HepG2 (cell line): Measurements from ENCODE around the gene TEKT1.

Experiments
- AGO2 ChIP-seq: fragments of 200-400 bp; formaldehyde crosslinking; optimal IDR thresholded peaks from 2 replicates; pipeline ENCODE3; 2017; ENCODE audit warnings: mild to moderate bottlenecking, low read depth, low read length, moderate library complexity
- HNRNPK ChIP-seq: fragments of 200-400 bp; formaldehyde crosslinking; IDR thresholded peaks from 2 replicates; pipeline ENCODE4 v1.6.1; 2018; ENCODE audit warnings: low read length, low read depth, moderate library complexity, mild to moderate bottlenecking; ENCODE audit not compliant: poor library complexity, severe bottlenecking
- JUN ChIP-seq: sonication (generic); formaldehyde crosslinking; IDR thresholded peaks from 2 replicates; pipeline ENCODE4 v1.4.0; 2020; ENCODE audit warnings: mild to moderate bottlenecking, missing genetic modification reagents
- JUND ChIP-seq: sonication (generic); formaldehyde crosslinking; IDR thresholded peaks from 2 replicates; pipeline ENCODE4 v1.8.0; 2022; ENCODE audit warnings: mild to moderate bottlenecking, missing genetic modification reagents
- POLR2AphosphoS5 ChIP-seq: IDR thresholded peaks from 2 replicates; pipeline ENCODE4 v1.6.1; 2012; ENCODE audit warnings: low read depth, low read length
- ZNF530 ChIP-seq: sonication (generic); formaldehyde crosslinking; IDR thresholded peaks from 2 replicates; pipeline ENCODE4 v1.5.0; 2020; ENCODE audit warnings: low read depth, mild to moderate bottlenecking, missing genetic modification reagents
- TF ChIP-seq, protein P1 (sequence below): sonication (generic); formaldehyde crosslinking; IDR thresholded peaks from 2 replicates; pipeline ENCODE4 v1.4.0; 2020; ENCODE audit warnings: missing genetic modification reagents
- TF ChIP-seq, protein P2 (sequence below): sonication (generic); formaldehyde crosslinking; IDR thresholded peaks from 2 replicates; pipeline ENCODE4 v1.5.0; 2020; ENCODE audit warnings: mild to moderate bottlenecking, missing genetic modification reagents, moderate library complexity
- TF ChIP-seq, protein P3 (sequence below): sonication (generic); formaldehyde crosslinking; conservative IDR thresholded peaks from 2 replicates; pipeline ENCODE4 v1.5.0; 2020; ENCODE audit warnings: missing genetic modification reagents
- TF ChIP-seq, protein P4 (sequence below): sonication (generic); formaldehyde crosslinking; IDR thresholded peaks from 2 replicates; pipeline ENCODE4 v1.9.0; 2022; ENCODE audit warnings: missing genetic modification reagents, mild to moderate bottlenecking, borderline replicate concordance

DNA sequence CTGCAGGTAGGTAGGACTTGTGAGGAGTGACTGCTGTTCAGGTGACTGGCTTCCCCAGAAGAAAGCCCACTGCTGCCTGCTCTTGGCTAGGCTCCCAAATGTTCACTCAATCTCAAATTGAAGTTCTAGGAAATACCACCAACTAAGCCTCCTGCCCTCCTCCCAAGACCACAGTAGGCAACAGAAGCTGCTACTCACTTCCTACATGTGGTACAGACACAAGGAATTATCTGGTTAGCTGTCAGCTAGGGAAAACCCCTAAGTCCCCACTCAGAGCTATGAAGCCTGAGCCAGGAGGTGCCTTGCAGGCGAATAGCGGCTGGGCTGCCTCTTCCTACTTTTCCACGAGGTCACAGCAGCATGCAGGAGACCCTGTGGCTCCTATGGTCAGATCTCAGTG, 50.6 kb downstream of the TEKT1 start:
- TF ChIP-seq, protein P1, sequence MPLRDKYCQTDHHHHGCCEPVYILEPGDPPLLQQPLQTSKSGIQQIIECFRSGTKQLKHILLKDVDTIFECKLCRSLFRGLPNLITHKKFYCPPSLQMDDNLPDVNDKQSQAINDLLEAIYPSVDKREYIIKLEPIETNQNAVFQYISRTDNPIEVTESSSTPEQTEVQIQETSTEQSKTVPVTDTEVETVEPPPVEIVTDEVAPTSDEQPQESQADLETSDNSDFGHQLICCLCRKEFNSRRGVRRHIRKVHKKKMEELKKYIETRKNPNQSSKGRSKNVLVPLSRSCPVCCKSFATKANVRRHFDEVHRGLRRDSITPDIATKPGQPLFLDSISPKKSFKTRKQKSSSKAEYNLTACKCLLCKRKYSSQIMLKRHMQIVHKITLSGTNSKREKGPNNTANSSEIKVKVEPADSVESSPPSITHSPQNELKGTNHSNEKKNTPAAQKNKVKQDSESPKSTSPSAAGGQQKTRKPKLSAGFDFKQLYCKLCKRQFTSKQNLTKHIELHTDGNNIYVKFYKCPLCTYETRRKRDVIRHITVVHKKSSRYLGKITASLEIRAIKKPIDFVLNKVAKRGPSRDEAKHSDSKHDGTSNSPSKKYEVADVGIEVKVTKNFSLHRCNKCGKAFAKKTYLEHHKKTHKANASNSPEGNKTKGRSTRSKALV: no peak
- no peak for TF ChIP-seq POLR2AphosphoS5
- TF ChIP-seq, protein P2, sequence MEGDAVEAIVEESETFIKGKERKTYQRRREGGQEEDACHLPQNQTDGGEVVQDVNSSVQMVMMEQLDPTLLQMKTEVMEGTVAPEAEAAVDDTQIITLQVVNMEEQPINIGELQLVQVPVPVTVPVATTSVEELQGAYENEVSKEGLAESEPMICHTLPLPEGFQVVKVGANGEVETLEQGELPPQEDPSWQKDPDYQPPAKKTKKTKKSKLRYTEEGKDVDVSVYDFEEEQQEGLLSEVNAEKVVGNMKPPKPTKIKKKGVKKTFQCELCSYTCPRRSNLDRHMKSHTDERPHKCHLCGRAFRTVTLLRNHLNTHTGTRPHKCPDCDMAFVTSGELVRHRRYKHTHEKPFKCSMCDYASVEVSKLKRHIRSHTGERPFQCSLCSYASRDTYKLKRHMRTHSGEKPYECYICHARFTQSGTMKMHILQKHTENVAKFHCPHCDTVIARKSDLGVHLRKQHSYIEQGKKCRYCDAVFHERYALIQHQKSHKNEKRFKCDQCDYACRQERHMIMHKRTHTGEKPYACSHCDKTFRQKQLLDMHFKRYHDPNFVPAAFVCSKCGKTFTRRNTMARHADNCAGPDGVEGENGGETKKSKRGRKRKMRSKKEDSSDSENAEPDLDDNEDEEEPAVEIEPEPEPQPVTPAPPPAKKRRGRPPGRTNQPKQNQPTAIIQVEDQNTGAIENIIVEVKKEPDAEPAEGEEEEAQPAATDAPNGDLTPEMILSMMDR (CRISPR knock-in tag): no peak
- no peak for TF ChIP-seq AGO2
- TF ChIP-seq, protein P3, sequence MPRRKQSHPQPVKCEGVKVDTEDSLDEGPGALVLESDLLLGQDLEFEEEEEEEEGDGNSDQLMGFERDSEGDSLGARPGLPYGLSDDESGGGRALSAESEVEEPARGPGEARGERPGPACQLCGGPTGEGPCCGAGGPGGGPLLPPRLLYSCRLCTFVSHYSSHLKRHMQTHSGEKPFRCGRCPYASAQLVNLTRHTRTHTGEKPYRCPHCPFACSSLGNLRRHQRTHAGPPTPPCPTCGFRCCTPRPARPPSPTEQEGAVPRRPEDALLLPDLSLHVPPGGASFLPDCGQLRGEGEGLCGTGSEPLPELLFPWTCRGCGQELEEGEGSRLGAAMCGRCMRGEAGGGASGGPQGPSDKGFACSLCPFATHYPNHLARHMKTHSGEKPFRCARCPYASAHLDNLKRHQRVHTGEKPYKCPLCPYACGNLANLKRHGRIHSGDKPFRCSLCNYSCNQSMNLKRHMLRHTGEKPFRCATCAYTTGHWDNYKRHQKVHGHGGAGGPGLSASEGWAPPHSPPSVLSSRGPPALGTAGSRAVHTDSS (CRISPR knock-in tag): no peak
- TF ChIP-seq, protein P4, sequence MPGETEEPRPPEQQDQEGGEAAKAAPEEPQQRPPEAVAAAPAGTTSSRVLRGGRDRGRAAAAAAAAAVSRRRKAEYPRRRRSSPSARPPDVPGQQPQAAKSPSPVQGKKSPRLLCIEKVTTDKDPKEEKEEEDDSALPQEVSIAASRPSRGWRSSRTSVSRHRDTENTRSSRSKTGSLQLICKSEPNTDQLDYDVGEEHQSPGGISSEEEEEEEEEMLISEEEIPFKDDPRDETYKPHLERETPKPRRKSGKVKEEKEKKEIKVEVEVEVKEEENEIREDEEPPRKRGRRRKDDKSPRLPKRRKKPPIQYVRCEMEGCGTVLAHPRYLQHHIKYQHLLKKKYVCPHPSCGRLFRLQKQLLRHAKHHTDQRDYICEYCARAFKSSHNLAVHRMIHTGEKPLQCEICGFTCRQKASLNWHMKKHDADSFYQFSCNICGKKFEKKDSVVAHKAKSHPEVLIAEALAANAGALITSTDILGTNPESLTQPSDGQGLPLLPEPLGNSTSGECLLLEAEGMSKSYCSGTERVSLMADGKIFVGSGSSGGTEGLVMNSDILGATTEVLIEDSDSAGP (CRISPR knock-in tag): no peak
- no peak for TF ChIP-seq ZNF530 (CRISPR knock-in tag)
- TF ChIP-seq HNRNPK: no peak
- TF ChIP-seq JUN (CRISPR knock-in tag): no peak
- no peak for TF ChIP-seq JUND (CRISPR knock-in tag)
